A673 (cell line): ENCODE measurements around the gene FILIP1. TPM values are rescaled to one million over a fixed set of nuclear protein-coding genes. Genes with fewer than 3 reads are reported as not detected.

Source experiments
- BruUV-seq: library from RNA; stranded (reverse); fragments of 400-500 nt; replicated peaks from 2 replicates; lab custom pipeline; 2021; lab: Mats Ljungman, UMichigan
- CTCF ChIA-PET: fragments of 300-600 bp; sonication (Branson Sonifier 250); formaldehyde crosslinking; loops from one replicate; lab custom pipeline; 2022; ENCODE audit warnings: antibody characterized with exemption; lab: Charles Lee
- POLR2A ChIA-PET: fragments of 300-600 bp; sonication (Branson Sonifier 250); formaldehyde crosslinking; loops from one replicate; lab custom pipeline; 2022; ENCODE audit warnings: antibody characterized with exemption; ENCODE audit not compliant: low non-redundant PET; lab: Charles Lee
- DNase-seq: peaks from one replicate; pipeline ENCODE4 v3.0.0-alpha.2; 2015; ENCODE audit warnings: low spot score
- H3K27ac ChIP-seq: fragments of 200-600 bp; sonication (generic); 2 replicates; pipeline ENCODE4 v1.5.1; 2016; ENCODE audit warnings: mixed run types, low read depth, mild to moderate bottlenecking, mixed read lengths, antibody characterized with exemption, low read length; ENCODE audit not compliant: poor library complexity, severe bottlenecking
- H3K27me3 ChIP-seq: fragments of 200-600 bp; sonication (generic); replicated peaks from 2 replicates; pipeline ENCODE4 v1.6.1; 2017; ENCODE audit warnings: mixed run types, low read depth, mild to moderate bottlenecking, mixed read lengths, antibody characterized with exemption, low read length; ENCODE audit not compliant: insufficient read depth, poor library complexity
- H3K36me3 ChIP-seq: fragments of 200-600 bp; sonication (generic); 2 replicates; pipeline ENCODE4 v1.6.1; 2016; ENCODE audit warnings: mixed run types, mild to moderate bottlenecking, mixed read lengths, antibody characterized with exemption, low read length; ENCODE audit not compliant: insufficient read depth, poor library complexity, severe bottlenecking
- H3K4me1 ChIP-seq: fragments of 200-600 bp; sonication (generic); 2 replicates; pipeline ENCODE4 v1.6.1; 2017; ENCODE audit warnings: mixed run types, mild to moderate bottlenecking, mixed read lengths, antibody characterized with exemption, low read length; ENCODE audit not compliant: insufficient read depth, poor library complexity, severe bottlenecking
- H3K4me3 ChIP-seq: fragments of 200-600 bp; sonication (generic); 2 replicates; pipeline ENCODE4 v1.5.1; 2016; ENCODE audit warnings: low read depth, mixed run types, mild to moderate bottlenecking, mixed read lengths, low read length; ENCODE audit not compliant: poor library complexity, severe bottlenecking
- H3K9me3 ChIP-seq: fragments of 200-600 bp; sonication (generic); 2 replicates; pipeline ENCODE4 v1.6.1; 2016; ENCODE audit warnings: mixed run types, low read depth, mild to moderate bottlenecking, mixed read lengths, antibody characterized with exemption, low read length; ENCODE audit not compliant: poor library complexity, severe bottlenecking
- EZH2 ChIP-seq: fragments of 200-600 bp; sonication (generic); IDR thresholded peaks from 2 replicates; pipeline ENCODE4 v1.6.1; 2017; ENCODE audit warnings: borderline replicate concordance, low read depth, mild to moderate bottlenecking, mixed read lengths, antibody characterized with exemption, low read length; ENCODE audit not compliant: poor library complexity, severe bottlenecking
- intact Hi-C: fragments of 100-400 bp; cut with micrococcal nuclease; formaldehyde crosslinking; loops from one replicate; pipeline ENCODE4 v1.10.0; 2022; ENCODE audit not compliant: unreplicated experiment
- total RNA-seq: library from RNA; stranded (reverse); gene quantifications from 2 replicates; pipeline ENCODE4 v1.2.3, GENCODE V29; 2021
- TF ChIP-seq, protein P1 (sequence below): fragments of 300-800, 200-600 bp; sonication (generic); conservative IDR thresholded peaks from 2 replicates; pipeline ENCODE4 v1.5.1; 2017; ENCODE audit warnings: low read depth, mild to moderate bottlenecking, antibody characterized with exemption, low read length, moderate library complexity, mixed read lengths

The FILIP1 gene
- total RNA-seq, 1 experiment from 2014 or later: 0.32 TPM

DNA sequence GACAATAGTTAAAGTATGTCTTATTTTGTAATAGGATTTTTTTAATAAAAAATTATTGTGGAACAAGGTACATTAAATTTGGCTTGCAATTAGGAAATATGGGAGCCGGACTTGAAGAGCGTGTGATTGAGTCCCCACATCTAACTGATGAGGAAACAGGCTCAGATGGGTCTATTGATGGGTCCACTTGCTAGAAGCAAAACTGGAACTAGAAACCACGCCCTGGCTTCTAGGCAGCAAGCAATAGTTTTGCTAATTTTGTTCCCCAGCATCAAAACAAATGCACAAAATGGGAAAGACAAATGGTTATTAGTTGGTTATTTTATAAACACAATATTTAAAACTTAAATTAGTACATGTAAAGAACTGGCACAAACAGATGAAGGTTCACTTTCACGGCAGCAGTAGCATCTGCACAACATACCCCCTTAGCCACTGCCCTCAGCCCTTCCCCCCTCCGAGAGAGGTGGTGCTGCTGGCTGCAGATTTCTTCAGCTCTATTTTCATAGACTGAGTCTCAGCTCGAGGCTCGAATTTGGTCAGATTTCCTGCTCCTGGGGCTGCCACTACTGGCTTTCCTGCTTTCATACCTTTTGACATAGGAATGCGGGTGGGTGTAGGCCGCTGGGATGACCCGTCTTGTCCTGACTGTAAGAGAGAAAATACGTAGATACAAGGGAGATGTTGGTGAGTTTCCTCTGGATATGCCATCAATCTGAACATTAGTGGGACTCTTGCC, 185.2 kb downstream of the FILIP1 start:
- TF ChIP-seq, protein P1, sequence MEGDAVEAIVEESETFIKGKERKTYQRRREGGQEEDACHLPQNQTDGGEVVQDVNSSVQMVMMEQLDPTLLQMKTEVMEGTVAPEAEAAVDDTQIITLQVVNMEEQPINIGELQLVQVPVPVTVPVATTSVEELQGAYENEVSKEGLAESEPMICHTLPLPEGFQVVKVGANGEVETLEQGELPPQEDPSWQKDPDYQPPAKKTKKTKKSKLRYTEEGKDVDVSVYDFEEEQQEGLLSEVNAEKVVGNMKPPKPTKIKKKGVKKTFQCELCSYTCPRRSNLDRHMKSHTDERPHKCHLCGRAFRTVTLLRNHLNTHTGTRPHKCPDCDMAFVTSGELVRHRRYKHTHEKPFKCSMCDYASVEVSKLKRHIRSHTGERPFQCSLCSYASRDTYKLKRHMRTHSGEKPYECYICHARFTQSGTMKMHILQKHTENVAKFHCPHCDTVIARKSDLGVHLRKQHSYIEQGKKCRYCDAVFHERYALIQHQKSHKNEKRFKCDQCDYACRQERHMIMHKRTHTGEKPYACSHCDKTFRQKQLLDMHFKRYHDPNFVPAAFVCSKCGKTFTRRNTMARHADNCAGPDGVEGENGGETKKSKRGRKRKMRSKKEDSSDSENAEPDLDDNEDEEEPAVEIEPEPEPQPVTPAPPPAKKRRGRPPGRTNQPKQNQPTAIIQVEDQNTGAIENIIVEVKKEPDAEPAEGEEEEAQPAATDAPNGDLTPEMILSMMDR: no peak
- no peak for TF ChIP-seq EZH2
- no peak overlapping the region for H3K4me3 ChIP-seq
- no TSS peak for BruUV-seq
- H3K9me3 ChIP-seq: no peaks in the 10 kb centered on the region
- intact Hi-C loops: no loop called here
- no peaks in the 10 kb centered on the region for H3K4me1 ChIP-seq
- no peaks in the 10 kb centered on the region for H3K36me3 ChIP-seq
- CTCF ChIA-PET: no interaction called here
- no peaks in the 10 kb centered on the region for H3K27me3 ChIP-seq
- no peak overlapping the region for H3K27ac ChIP-seq
- no peak for DNase-seq
- POLR2A ChIA-PET: no interaction called here

DNA sequence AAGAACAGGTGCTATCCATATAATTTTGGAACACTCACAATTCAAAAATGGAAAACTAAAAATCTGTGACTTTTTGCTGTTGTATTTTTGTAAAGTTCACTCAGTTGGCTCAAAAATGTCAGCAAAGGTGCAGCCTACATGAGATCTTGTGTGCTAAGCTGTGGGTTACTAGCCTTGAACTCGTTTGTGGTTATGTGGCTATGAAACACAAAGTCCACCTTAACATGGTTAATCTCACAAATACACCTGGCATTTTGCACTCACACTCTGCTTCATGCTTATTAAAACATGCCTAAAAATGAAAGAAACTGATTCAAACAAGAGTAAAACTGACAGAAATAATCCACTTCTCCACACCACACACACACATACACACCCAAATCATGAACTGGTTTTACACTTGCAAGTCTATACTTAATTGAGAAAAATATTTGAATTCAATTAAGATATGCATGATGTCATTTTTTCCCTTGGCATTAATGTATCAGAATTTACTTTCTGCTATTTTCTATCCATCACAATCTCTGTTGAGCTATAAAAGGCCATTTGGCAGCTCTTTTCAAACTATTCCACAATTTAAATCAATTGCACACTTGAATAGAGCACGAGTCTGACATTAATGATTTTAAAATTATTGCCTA, 186.1 kb downstream of the FILIP1 start:
- BruUV-seq: no TSS peak
- no peak overlapping the region for H3K27ac ChIP-seq
- H3K36me3 ChIP-seq: no peaks in the 10 kb centered on the region
- no peaks in the 10 kb centered on the region for H3K9me3 ChIP-seq
- ChIA-PET CTCF (no interaction called here), POLR2A (no interaction called here)
- H3K27me3 ChIP-seq: no peaks in the 10 kb centered on the region
- no peak for TF ChIP-seq EZH2
- TF ChIP-seq, protein P1: no peak
- DNase-seq: no peak
- no peak overlapping the region for H3K4me3 ChIP-seq
- no peaks in the 10 kb centered on the region for H3K4me1 ChIP-seq
- intact Hi-C loops: no loop called here

DNA sequence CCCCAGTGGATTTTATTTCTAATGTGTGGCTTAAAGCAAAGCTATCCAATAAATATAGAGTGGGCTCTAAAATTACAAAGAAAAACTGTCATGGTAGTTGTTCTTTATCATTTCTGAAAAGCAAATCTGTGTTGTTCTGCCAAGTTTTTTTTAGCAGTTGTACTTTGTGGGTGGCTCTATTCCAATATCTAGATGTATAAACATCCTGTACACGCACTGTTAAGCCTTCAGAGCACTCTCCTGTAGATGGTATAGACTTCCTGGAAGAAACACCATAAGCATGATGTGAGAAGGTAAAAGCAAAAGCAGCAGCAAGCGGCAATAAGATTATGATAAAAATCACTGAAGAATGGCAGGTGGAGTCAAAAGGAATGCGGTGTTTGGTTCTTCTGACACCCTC, 187.5 kb downstream of the FILIP1 start:
- CTCF ChIA-PET: interaction anchor here (0.6 kb wide), 1 partner anchor 89 kb away, joined by 8 read pairs; no protein-coding TSS in a partner anchor
- Histone ChIP-seq H3K9me3 (no peaks in the 10 kb centered on the region), H3K27me3 (no peaks in the 10 kb centered on the region), H3K36me3 (no peaks in the 10 kb centered on the region), H3K4me3 (no peak overlapping the region), H3K27ac (no peak overlapping the region), H3K4me1 (no peaks in the 10 kb centered on the region)
- DNase-seq: no peak
- intact Hi-C loops: no loop called here
- no TSS peak for BruUV-seq
- TF ChIP-seq, protein P1: no peak
- TF ChIP-seq EZH2: no peak
- POLR2A ChIA-PET: interaction anchor here (0.6 kb wide), 1 partner anchor 223 kb away, joined by 3 read pairs; no protein-coding TSS in a partner anchor
